Lower leg skin (tissue), 4 donors: ENCODE data around the gene CAPN2. TPM values are rescaled to one million over a fixed set of nuclear protein-coding genes. Genes with fewer than 3 reads are reported as not detected.
A peak's percentile ranks its signal among the peaks of the same experiment; 100 is the strongest.

Experiments
- DNase-seq, 2 donors: peaks; one replicate each; pipeline ENCODE4 v3.0.0-alpha.2; 2019; ENCODE audit warnings: low spot score in 2 of 2
- H3K4me3 ChIP-seq: fragments of 200-600 bp; sonication (generic); 2 replicates; pipeline ENCODE4 v1.5.1; 2017; ENCODE audit warnings: mild to moderate bottlenecking, low read depth; ENCODE audit not compliant: poor library complexity, severe bottlenecking
- CTCF ChIP-seq, 3 donors: fragments of 450-650 bp; IDR thresholded peaks; one replicate each; pipeline ENCODE4 v1.5.1; 2016; ENCODE audit warnings: antibody characterized with exemption in 3 of 3, mild to moderate bottlenecking in 3 of 3, moderate library complexity in 2 of 3
- POLR2A ChIP-seq, 2 donors: fragments of 450-650 bp; IDR thresholded peaks; one replicate each; pipeline ENCODE4 v1.6.1; 2016 to 2017; ENCODE audit warnings: antibody characterized with exemption in 2 of 2, mild to moderate bottlenecking in 1 of 2, moderate library complexity in 1 of 2
- WGBS, 2 donors: methylation state at CpG; one replicate each; pipeline ENCODE4 v1.1.5; 2018; 5-methylcytosine and 5-hydroxymethylcytosine counted together
- intact Hi-C: fragments of 100-400 bp; cut with DNase I; formaldehyde crosslinking; loops from one replicate; pipeline ENCODE4 v1.15.0; 2023; ENCODE audit warnings: low total_unique reads
- total RNA-seq, 4 donors: library from RNA; depleted of rRNA; stranded (reverse); fragments of >200 nt; gene quantifications; one replicate each; pipeline ENCODE4 v1.1.0, GENCODE V29; 2016

CAPN2 gene
- total RNA-seq, 4 donors from 2014 or later: 33.7 to 73.3 (median 47.2) TPM

GRCh38 chr1:223756806-223757700 is 44.7 kb downstream of the CAPN2 start:
- no peak for DNase-seq
- WGBS, 2 donors: 86 to 89% methylated on average over 20 of the region's 20 CpGs
- H3K4me3 ChIP-seq: no peak overlapping the region
- intact Hi-C loops: no loop called here
- TF ChIP-seq CTCF (IDR thresholded peaks at IDR 0.05) (no peak), POLR2A (IDR thresholded peaks at IDR 0.05) (no peak)

- TF ChIP-seq CTCF (IDR thresholded peaks at IDR 0.05) (no peak), POLR2A (IDR thresholded peaks at IDR 0.05) (no peak)
- no peak for DNase-seq
- H3K4me3 ChIP-seq: no peak overlapping the region
- intact Hi-C loops: no loop called here
- 96 to 98% methylated on average over 9 of the region's 9 CpGs for WGBS, 2 donors
These were observed 46.4 kb downstream of the CAPN2 start for GRCh38 chr1:223758734-223759133.

- no peak overlapping the region for H3K4me3 ChIP-seq
- intact Hi-C loops: no loop called here
- TF ChIP-seq POLR2A (IDR thresholded peaks at IDR 0.05) (no peak), CTCF (IDR thresholded peaks at IDR 0.05) (no peak)
- no peak for DNase-seq
- 88% methylated on average over 13 of the region's 13 CpGs for WGBS, 2 donors
These were observed 46.9 kb downstream of the CAPN2 start for GRCh38 chr1:223759273-223759672.

- intact Hi-C loops: no loop called here
- no peak overlapping the region for H3K4me3 ChIP-seq
- WGBS, 2 donors: 94% methylated on average over 6 of the region's 6 CpGs
- TF ChIP-seq POLR2A (IDR thresholded peaks at IDR 0.05) (no peak), CTCF (IDR thresholded peaks at IDR 0.05) (no peak)
- peak in 1 of 2 donors; percentile 36 for DNase-seq
These were observed 48.5 kb downstream of the CAPN2 start for GRCh38 chr1:223760833-223761232.

- intact Hi-C loops: no loop called here
These were observed 49.1 kb downstream of the CAPN2 start for GRCh38 chr1:223761411-223761810.

More at GRCh38 chr1:223761411-223761810, 49.1 kb downstream of the CAPN2 start:
- WGBS, 2 donors: 82 to 86% methylated on average over 7 of the region's 7 CpGs
- DNase-seq: peak in 1 of 2 donors; percentile 15
- H3K4me3 ChIP-seq: no peak overlapping the region
- no peak for TF ChIP-seq CTCF (IDR thresholded peaks at IDR 0.05)
- no peak for TF ChIP-seq POLR2A (IDR thresholded peaks at IDR 0.05)
